ENCODE results near the gene EPHA8.

The EPHA8 gene

GRCh38 chr1:22592051-22592450 is 28.8 kb downstream of the EPHA8 start:
- Histone ChIP-seq H3K9ac (ENCODE audit: low read length) (no peak overlapping the region), H3F3A (ENCODE audit: insufficient read depth, low read length) (no peaks in the 10 kb centered on the region), H3K27ac (ENCODE audit: low read length) (no peak overlapping the region), H3K79me2 (ENCODE audit: low read length) (no peaks in the 10 kb centered on the region), H3K4me3 (ENCODE audit: low read length) (no peak overlapping the region), H3K4me2 (ENCODE audit: low read depth, low read length) (no peak overlapping the region), H3K9me2 (replicated peaks; ENCODE audit: insufficient read depth, low read length) (no peaks in the 10 kb centered on the region), H3K4me1 (ENCODE audit: low read length) (no peaks in the 10 kb centered on the region), H3K9me3 (replicated peaks; ENCODE audit: insufficient read depth, low read length) (no peaks in the 10 kb centered on the region), H3K36me3 (replicated peaks; ENCODE audit: insufficient read depth, low read length) (no peaks in the 10 kb centered on the region), H2AFZ (ENCODE audit: low read length) (no peak overlapping the region), H4K20me1 (ENCODE audit: insufficient read depth, low read length) (no peaks in the 10 kb centered on the region), H3K27me3 (replicated peaks; ENCODE audit: insufficient read depth, low read length) (peaks cover 95% of the 10 kb centered on the region)
- no peak for DNase-seq
- TF ChIP-seq EZH2phosphoT487 (IDR thresholded peaks at IDR 0.05; ENCODE audit: low read length) (no peak), CTCF (IDR thresholded peaks at IDR 0.05; ENCODE audit: low read length) (no peak), EZH2 (optimal IDR thresholded peaks at IDR 0.05; ENCODE audit: low read depth, low read length) (no peak)

- H3K4me2 ChIP-seq (ENCODE audit: low read depth, low read length) = no peak overlapping the region
- no peaks in the 10 kb centered on the region for H3K9me3 ChIP-seq (replicated peaks; ENCODE audit: insufficient read depth, low read length)
- no peak overlapping the region for H2AFZ ChIP-seq (ENCODE audit: low read length)
- H4K20me1 ChIP-seq (ENCODE audit: insufficient read depth, low read length) = no peaks in the 10 kb centered on the region
- TF ChIP-seq CTCF (IDR thresholded peaks at IDR 0.05; ENCODE audit: low read length) = no peak
- TF ChIP-seq EZH2 (optimal IDR thresholded peaks at IDR 0.05; ENCODE audit: low read depth, low read length) = no peak
- TF ChIP-seq EZH2phosphoT487 (IDR thresholded peaks at IDR 0.05; ENCODE audit: low read length) = no peak
- no peak overlapping the region for H3K27ac ChIP-seq (ENCODE audit: low read length)
- no peaks in the 10 kb centered on the region for H3K9me2 ChIP-seq (replicated peaks; ENCODE audit: insufficient read depth, low read length)
- no peak overlapping the region for H3K4me3 ChIP-seq (ENCODE audit: low read length)
- peaks cover 95% of the 10 kb centered on the region for H3K27me3 ChIP-seq (replicated peaks; ENCODE audit: insufficient read depth, low read length)
- no peaks in the 10 kb centered on the region for H3K4me1 ChIP-seq (ENCODE audit: low read length)
- H3F3A ChIP-seq (ENCODE audit: insufficient read depth, low read length) = no peaks in the 10 kb centered on the region
- DNase-seq = no peak
- H3K79me2 ChIP-seq (ENCODE audit: low read length) = no peaks in the 10 kb centered on the region
- no peaks in the 10 kb centered on the region for H3K36me3 ChIP-seq (replicated peaks; ENCODE audit: insufficient read depth, low read length)
- H3K9ac ChIP-seq (ENCODE audit: low read length) = no peak overlapping the region
Measured at GRCh38 chr1:22592919-22593790, 29.9 kb downstream of the EPHA8 start.

- Histone ChIP-seq H3K9ac (ENCODE audit: low read length) (no peak overlapping the region), H3K9me3 (replicated peaks; ENCODE audit: insufficient read depth, low read length) (no peaks in the 10 kb centered on the region), H3K79me2 (ENCODE audit: low read length) (no peaks in the 10 kb centered on the region), H2AFZ (ENCODE audit: low read length) (no peak overlapping the region), H3K9me2 (replicated peaks; ENCODE audit: insufficient read depth, low read length) (no peaks in the 10 kb centered on the region), H3K27me3 (replicated peaks; ENCODE audit: insufficient read depth, low read length) (peaks cover 95% of the 10 kb centered on the region), H3K4me1 (ENCODE audit: low read length) (no peaks in the 10 kb centered on the region), H3K36me3 (replicated peaks; ENCODE audit: insufficient read depth, low read length) (no peaks in the 10 kb centered on the region), H3K4me3 (ENCODE audit: low read length) (no peak overlapping the region), H3K4me2 (ENCODE audit: low read depth, low read length) (no peak overlapping the region), H4K20me1 (ENCODE audit: insufficient read depth, low read length) (no peaks in the 10 kb centered on the region), H3F3A (ENCODE audit: insufficient read depth, low read length) (no peaks in the 10 kb centered on the region), H3K27ac (ENCODE audit: low read length) (no peak overlapping the region)
- DNase-seq = no peak
- no peak for TF ChIP-seq EZH2phosphoT487 (IDR thresholded peaks at IDR 0.05; ENCODE audit: low read length)
- TF ChIP-seq CTCF (IDR thresholded peaks at IDR 0.05; ENCODE audit: low read length) = no peak
- TF ChIP-seq EZH2 (optimal IDR thresholded peaks at IDR 0.05; ENCODE audit: low read depth, low read length) = no peak
Measured at GRCh38 chr1:22594396-22594795, 31.1 kb downstream of the EPHA8 start.

Measured in MM.1S (cell line).